DMS79 (cell line): ENCODE results near the gene PCDHA7.
"Not testable (repeated sequence)": the region's sequence is repeated elsewhere in the genome, so short reads cannot be mapped to it uniquely, and the experiment has no call there.

Experiments used
- DNase-seq: peaks from one replicate; lab custom pipeline; 2025; lab: John Stamatoyannopoulos, UW

PCDHA7 gene

GRCh38 chr5:140823475-140823874 is 10.6 kb upstream of the PCDHA7 start:
- DNase-seq = no peak

DNA sequence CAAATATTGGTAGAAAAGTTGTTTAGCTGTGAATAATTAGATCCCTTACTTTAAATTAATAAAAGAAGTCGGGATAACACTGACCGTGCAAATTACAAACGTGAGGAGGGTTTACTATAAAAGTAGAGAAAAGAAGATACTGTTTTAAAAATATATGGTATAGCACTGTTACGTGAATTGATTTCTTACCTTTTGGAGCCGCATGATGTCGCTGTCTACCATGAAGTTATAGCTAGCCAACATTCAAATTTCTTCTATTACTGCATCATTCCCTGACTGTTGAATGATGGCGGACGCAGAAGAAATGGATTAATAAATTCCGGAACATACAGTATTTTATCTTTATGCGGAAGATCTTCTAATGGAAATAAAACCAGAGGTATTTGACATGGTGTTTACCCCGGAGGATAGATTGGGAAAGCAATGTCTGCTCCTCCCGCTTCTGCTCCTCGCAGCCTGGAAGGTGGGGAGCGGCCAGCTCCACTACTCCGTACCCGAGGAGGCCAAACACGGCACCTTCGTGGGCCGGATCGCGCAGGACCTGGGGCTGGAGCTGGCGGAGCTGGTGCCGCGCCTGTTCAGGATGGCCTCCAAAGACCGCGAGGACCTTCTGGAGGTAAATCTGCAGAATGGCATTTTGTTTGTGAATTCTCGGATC is 6.2 kb upstream of the PCDHA7 start, which contains the start of gene PCDHA6:
PCDHA6 (plus strand) TSS at position 257 of the 658 bp plus-strand sequence; CDS start at position 389, 132 bp downstream.
- DNase-seq = no peak

DNA sequence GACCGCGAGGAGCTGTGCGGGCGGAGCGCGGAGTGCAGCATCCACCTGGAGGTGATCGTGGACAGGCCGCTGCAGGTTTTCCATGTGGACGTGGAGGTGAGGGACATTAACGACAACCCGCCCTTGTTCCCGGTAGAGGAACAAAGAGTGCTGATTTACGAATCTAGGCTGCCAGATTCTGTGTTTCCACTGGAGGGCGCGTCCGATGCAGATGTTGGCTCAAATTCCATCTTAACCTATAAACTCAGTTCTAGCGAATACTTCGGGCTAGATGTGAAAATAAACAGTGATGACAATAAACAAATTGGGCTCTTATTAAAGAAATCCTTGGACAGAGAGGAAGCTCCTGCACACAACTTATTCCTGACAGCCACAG is 5.7 kb upstream of the PCDHA7 start:
- no peak for DNase-seq

DNA sequence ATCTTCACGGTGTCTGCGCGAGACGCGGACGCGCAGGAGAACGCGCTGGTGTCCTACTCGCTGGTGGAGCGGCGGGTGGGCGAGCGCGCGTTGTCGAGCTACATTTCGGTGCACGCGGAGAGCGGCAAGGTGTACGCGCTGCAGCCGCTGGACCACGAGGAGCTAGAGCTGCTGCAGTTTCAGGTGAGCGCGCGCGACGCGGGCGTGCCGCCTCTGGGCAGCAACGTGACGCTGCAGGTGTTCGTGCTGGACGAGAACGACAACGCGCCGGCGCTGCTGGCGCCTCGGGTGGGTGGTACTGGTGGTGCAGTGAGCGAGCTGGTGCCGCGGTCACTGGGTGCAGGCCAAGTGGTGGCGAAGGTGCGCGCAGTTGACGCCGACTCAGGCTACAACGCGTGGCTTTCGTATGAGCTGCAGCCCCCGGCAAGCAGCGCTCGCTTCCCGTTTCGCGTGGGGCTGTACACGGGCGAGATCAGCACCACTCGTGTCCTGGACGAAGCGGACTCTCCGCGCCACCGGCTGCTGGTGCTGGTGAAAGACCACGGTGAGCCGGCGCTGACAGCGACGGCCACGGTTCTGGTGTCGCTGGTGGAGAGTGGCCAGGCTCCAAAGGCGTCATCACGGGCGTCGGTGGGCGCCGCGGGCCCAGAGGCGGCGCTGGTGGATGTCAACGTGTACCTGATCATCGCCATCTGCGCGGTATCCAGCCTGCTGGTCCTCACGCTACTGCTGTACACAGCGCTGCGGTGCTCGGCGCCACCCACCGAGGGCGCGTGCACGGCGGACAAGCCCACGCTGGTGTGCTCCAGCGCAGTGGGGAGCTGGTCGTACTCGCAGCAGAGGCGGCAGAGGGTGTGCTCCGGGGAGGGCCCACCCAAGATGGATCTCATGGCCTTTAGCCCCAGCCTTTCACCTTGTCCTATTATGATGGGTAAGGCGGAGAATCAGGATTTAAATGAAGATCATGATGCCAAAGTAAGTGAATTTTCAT is 4.3 kb upstream of the PCDHA7 start:
- DNase-seq = not testable (repeated sequence)

- DNase-seq = not testable (repeated sequence)
Observed at GRCh38 chr5:140834439-140835008, 455 bp downstream of the PCDHA7 start.

GRCh38 chr5:140835622-140836510 is 1.8 kb downstream of the PCDHA7 start:
- DNase-seq = no peak

- no peak for DNase-seq
Observed at GRCh38 chr5:140840978-140841962, 7.2 kb downstream of the PCDHA7 start, which contains the start of gene PCDHA8. Gene PCDHA8 (plus strand): TSS chr5:140841187. CDS start chr5:140841322, 135 bp downstream.

DNA sequence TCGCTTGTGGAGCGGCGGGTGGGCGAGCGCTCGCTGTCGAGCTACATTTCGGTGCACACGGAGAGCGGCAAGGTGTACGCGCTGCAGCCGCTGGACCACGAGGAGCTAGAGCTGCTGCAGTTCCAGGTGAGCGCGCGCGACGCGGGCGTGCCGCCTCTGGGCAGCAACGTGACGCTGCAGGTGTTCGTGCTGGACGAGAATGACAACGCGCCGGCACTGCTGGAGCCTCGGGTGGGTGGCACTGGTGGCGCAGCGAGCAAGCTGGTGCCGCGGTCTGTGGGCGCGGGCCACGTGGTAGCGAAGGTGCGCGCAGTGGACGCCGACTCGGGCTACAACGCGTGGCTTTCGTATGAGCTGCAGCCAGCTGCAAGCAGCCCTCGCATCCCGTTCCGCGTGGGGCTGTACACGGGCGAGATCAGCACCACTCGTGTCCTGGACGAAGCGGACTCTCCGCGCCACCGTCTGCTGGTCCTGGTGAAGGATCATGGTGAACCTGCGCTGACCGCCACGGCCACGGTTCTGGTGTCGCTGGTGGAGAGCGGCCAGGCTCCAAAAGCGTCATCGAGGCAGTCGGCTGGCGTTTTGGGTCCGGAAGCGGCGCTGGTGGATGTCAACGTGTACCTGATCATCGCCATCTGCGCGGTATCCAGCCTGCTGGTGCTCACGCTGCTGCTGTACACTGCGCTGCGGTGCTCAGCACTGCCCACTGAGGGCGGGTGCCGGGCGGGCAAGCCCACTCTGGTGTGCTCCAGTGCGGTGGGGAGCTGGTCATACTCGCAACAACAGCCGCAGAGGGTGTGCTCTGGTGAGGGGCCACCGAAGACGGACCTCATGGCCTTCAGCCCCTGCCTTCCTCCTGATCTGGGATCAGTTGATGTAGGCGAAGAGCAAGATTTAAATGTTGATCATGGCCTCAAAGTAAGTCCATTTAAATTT is 9.0 kb downstream of the PCDHA7 start:
- no peak for DNase-seq

- not testable (repeated sequence) for DNase-seq
Observed at GRCh38 chr5:140848139-140849102, 14.4 kb downstream of the PCDHA7 start, which contains the start of gene PCDHA9. Gene PCDHA9 (plus strand): TSS chr5:140848382. CDS start chr5:140848496, 114 bp downstream.

DNA sequence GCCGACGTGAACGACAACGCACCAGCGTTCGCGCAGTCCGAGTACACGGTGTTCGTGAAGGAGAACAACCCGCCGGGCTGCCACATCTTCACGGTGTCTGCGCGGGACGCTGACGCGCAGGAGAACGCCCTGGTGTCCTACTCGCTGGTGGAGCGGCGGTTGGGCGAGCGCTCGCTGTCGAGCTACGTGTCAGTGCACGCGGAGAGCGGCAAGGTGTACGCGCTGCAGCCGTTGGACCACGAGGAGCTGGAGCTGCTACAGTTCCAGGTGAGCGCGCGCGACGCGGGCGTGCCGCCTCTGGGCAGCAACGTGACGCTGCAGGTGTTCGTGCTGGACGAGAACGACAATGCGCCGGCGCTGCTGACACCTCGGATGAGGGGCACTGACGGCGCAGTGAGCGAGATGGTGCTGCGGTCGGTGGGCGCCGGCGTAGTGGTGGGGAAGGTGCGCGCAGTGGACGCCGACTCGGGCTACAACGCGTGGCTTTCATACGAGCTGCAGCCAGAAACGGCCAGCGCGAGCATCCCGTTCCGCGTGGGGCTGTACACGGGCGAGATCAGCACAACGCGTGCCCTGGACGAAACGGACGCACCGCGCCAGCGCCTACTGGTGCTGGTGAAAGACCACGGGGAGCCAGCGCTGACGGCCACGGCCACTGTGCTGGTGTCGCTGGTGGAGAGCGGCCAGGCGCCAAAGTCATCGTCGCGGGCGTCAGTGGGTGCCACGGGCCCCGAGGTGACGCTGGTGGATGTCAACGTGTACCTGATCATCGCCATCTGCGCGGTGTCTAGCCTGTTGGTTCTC is 16.0 kb downstream of the PCDHA7 start:
- not testable (repeated sequence) for DNase-seq

GRCh38 chr5:140855772-140856674 is 22.0 kb downstream of the PCDHA7 start, which contains the start of gene PCDHA10:
Gene PCDHA10 (plus strand): TSS chr5:140855897. CDS start chr5:140856049, 152 bp downstream.
- DNase-seq = no peak

DNA sequence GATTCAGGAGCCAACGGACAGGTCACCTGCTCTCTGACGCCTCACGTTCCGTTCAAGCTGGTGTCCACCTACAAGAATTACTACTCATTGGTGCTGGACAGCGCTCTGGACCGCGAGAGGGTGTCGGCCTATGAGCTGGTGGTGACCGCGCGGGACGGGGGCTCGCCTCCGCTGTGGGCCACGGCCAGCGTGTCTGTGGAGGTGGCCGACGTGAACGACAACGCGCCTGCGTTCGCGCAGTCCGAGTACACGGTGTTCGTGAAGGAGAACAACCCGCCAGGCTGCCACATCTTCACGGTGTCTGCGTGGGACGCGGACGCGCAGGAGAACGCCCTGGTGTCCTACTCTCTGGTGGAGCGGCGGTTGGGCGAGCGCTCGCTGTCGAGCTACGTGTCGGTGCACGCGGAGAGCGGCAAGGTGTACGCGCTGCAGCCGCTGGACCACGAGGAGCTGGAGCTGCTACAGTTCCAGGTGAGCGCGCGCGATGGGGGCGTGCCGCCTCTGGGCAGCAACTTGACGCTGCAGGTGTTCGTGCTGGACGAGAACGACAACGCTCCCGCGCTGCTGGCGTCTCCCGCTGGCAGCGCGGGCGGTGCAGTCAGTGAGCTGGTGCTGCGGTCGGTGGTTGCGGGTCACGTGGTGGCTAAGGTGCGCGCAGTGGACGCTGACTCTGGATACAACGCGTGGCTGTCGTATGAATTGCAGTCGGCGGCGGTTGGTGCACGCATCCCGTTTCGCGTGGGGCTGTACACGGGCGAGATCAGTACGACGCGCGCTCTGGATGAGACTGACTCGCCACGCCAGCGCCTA is 23.3 kb downstream of the PCDHA7 start:
- DNase-seq = no peak

GRCh38 chr5:140857987-140858240 is 23.8 kb downstream of the PCDHA7 start:
- no peak for DNase-seq

- no peak for DNase-seq
Observed at GRCh38 chr5:140862441-140863295, 28.6 kb downstream of the PCDHA7 start.
